Esophagus muscularis mucosa (tissue), 4 donors: ENCODE results near the gene DYDC2.

Experiments used
- EP300 ChIP-seq: sonication (generic); formaldehyde crosslinking; IDR thresholded peaks from one replicate; pipeline ENCODE4 v1.6.1; 2017; ENCODE audit warnings: antibody characterized with exemption
- POLR2AphosphoS5 ChIP-seq, 2 donors: sonication (generic); formaldehyde crosslinking; IDR thresholded peaks; one replicate each; pipeline ENCODE4 v1.6.1; 2017; ENCODE audit warnings: antibody characterized with exemption in 2 of 2
- TF ChIP-seq, protein P1 (sequence below), 3 experiments: fragments of 200-600 bp in 2 of 3; fragments of 450-650 bp in 1 of 3; sonication (generic) in 2 of 3; IDR thresholded peaks; one replicate each; pipeline ENCODE4 v1.5.1; 2017 to 2019; ENCODE audit warnings: antibody characterized with exemption in 3 of 3, mild to moderate bottlenecking in 2 of 3, moderate library complexity in 1 of 3

DNA sequence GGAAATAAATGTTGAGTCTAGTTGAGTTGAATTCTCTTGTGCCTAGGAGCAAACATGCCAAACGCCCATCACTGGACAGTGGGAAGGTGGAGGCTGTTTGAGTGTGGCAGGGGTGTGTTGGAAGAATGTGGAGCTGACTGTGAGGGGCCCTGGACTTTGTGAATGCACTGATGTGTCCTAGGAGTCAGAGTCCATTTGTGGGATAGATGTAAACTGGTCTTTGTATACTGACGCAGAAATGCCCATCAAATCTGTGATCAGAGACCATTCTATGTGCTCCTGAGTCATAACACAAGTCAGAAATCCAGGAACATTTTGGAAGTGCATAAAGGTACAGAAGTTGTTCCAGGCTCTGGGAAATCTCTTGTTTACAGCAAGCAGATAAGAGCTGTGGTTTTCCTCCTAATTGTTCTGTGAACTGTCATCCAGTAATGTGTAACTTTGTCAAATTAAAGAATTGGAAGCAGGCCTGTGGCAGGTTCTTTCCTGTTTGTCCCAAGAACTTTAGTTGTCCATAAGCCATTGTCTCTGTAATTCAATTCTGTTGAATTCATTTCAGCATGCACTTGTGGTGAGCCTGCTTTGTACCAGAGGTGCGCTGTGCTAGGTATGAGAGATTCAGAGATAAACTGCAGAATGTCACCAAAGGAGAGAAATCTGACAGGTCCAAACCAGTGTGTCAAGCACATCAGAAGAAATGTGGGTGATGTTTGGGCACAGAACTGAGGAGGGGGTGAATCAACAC, 59.3 kb downstream of the DYDC2 start:
- TF ChIP-seq, protein P1, sequence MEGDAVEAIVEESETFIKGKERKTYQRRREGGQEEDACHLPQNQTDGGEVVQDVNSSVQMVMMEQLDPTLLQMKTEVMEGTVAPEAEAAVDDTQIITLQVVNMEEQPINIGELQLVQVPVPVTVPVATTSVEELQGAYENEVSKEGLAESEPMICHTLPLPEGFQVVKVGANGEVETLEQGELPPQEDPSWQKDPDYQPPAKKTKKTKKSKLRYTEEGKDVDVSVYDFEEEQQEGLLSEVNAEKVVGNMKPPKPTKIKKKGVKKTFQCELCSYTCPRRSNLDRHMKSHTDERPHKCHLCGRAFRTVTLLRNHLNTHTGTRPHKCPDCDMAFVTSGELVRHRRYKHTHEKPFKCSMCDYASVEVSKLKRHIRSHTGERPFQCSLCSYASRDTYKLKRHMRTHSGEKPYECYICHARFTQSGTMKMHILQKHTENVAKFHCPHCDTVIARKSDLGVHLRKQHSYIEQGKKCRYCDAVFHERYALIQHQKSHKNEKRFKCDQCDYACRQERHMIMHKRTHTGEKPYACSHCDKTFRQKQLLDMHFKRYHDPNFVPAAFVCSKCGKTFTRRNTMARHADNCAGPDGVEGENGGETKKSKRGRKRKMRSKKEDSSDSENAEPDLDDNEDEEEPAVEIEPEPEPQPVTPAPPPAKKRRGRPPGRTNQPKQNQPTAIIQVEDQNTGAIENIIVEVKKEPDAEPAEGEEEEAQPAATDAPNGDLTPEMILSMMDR (IDR thresholded peaks at IDR 0.05) = no peak
- TF ChIP-seq EP300 (no peak), POLR2AphosphoS5 (IDR thresholded peaks at IDR 0.05) (no peak)
